GM18498 (cell line): ENCODE data around the gene ANP32A.

ENCODE experiments used
- ATAC-seq: cut with Tn5 transposase; IDR thresholded peaks from one replicate; pipeline ENCODE4 v1.9.1; 2021; ENCODE audit warnings: mild to moderate bottlenecking, moderate library complexity; ENCODE audit not compliant: unreplicated experiment

The ANP32A gene

DNA sequence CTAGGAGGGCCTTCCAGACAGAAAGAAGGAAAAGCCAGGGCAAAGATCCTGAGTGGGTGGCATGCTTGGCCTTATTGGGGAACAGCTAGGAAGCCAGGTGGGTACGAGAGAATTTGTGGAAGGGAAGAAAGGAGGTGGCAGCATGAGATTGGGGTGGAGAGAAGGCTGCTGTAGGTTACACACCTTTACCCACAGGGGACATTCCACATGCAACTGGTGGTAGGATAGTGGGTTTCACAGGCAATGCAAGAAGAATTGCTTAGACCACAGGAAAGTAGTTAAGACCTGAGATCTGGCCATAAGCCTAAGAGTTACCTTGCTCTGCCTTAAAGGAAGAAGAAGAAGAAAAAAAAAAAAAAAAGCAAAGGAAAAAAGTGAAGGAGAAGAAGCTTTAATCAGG, 19.8 kb downstream of the ANP32A start:
- ATAC-seq: no peak

GRCh38 chr15:68798346-68799094, 22.2 kb downstream of the ANP32A start:
- no peak for ATAC-seq

GRCh38 chr15:68797599-68798345, 22.9 kb downstream of the ANP32A start:
- no peak for ATAC-seq

- no peak for ATAC-seq
Measured at GRCh38 chr15:68797191-68797590, 23.5 kb downstream of the ANP32A start.

DNA sequence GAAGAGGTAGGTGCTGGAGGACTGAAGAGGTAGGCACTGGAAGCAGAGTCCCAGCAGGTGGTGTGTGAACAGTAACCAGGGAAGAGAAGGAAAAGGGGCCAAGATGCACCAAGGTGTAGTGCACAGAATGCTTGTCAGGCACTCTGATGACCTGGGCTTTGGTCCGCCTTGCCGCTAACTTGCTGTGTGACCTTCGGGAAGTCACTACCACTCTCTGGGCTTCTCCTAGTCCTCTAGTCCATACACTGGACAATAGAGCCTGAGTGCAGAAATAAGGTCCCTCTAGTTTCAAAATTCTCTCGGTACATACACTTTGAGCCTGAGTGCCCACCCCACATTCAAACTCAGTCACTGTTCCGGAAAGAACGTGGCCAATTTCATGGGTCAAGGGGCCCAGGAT, 24.1 kb downstream of the ANP32A start:
- ATAC-seq: no peak

- peak; percentile 58 for ATAC-seq
Measured at GRCh38 chr15:68795298-68795848, 25.3 kb downstream of the ANP32A start.

DNA sequence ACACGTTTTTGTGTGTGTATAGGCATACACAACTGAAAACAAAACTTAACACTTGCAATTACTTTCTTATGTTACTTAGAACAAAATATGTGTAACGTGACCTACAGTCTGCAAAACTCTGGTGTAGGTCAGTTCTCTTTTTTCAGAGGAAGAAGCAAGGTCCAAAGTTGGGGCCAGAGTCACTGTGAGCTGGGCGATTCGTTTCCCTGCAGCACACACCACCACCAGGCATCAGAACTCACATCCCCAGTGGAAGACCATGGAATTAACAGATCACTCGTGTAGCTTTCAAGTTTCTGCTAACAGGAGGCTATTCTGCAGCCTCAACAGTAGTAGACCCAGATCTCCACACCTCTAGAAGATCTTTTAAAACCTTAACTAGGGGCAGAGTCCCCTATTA, 25.8 kb downstream of the ANP32A start:
- ATAC-seq: no peak

DNA sequence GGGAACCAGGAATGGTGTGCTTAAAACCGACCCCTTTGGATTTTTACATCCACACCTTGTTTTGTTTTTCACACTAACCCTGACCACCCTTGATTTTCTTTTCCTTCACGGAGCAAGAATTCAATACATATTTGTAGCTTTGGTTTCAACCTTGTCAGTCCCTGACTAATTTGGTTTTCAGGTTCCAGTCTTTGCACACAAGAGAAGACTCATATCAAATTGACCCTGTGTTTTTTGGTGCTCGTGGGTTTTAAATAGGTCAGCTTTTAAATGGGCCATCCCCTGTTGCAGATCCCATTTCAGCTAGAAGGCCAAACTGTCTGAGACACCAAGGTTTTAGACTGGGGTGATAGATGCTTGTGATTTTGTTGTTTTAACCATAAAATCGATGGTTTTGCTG, 26.4 kb downstream of the ANP32A start:
- ATAC-seq: no peak

DNA sequence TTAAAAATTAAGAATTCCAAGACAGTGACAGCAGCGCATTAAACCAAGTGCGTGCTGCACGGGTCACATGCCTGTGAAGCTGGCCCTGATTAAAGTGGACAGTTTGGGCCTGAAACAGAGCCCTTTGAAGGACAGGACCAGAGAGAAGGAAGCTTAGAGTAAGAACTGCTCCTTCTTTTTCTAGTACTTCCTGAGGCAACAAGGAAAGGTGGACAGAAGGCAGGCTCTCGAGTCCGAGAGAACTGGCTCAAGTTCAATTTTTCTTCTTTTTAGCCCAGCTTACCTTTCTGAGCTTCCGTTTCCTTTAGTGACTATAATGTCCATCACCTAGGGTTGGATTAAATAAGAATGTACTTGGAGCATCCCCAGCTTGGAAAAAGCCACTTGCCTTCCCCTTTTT, 26.9 kb downstream of the ANP32A start:
- no peak for ATAC-seq

DNA sequence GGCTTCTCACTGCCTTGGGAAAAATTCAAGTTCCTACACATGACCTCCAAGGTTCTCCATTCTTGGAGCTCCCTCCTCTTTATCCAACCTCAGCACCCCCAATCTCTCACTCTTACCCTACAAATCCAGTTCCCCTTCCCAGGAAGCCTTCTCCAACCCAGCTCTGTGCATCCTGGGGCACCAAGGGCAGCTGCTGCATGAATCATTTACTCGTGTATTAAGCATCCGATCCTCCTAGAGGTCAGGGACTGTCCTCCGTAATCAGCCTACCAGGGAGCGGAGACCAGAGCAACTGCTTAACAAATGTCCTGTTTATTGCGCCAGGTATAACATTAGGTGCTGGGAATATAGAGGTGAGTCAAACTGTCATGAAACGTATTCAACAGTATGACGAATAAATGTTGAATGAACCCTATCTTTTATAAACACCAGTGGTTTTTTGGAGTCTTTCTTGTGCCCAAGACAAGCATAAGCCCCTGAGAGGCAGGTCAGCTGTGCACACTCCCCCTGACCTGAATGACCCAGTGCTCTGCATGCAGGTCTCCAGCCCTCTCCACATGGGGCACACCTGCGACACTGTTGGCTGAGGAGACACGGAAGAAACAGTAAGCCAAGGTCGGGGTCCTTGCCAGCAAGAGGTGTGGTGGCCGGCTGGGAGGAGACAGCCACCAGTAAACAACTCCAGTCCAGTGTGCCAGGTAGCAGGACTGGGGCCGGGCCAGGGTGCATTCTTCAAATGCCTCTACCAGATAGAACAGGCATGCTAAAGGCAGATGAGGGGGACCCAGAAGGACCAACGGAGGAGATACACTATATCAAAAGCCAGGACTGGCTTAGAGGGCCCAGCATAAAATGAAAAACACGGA, 27.6 kb downstream of the ANP32A start:
- ATAC-seq: no peak

DNA sequence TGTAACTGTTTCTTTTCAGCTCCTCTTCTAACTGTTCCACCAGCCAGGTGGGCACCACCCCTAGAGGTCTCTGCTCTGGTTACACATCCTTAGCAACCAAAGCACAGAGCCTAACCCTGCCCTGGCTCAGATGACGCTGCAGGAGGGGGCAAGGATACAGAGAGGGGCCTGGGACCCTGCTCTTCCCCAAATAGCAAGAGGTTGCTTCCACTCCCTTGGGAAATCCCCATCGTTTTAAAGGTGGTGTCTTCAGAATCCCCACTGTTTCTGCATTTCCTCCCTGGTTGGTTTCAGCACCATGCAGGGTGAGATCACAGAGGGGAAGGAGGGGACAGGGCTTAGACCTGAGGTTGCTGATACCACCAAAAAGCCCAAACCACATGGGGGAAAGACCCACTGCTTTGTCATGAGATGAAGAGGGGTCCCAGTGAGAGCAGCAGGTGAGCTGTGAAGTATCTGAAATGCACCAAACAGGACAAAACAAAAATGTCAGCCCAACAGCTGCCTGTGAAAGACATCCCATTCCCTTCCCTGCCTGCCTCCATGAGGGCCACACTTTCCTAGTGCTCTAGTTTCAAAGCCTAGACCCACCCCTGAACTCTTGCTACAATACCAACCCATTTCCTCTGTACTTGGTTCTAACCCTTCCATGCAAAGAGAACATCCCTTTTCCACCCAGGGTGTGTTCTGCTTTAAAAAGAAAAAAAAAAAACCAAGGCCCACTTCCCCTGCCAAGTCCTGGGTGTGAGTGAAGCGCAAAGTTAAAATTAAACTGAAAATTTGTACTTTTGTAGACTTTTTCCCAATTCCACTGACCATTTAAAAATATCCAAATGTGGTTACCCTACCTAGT, 29.0 kb downstream of the ANP32A start:
- ATAC-seq: peak; percentile 58

GRCh38 chr15:68790910-68791309, 29.8 kb downstream of the ANP32A start:
- ATAC-seq: no peak

DNA sequence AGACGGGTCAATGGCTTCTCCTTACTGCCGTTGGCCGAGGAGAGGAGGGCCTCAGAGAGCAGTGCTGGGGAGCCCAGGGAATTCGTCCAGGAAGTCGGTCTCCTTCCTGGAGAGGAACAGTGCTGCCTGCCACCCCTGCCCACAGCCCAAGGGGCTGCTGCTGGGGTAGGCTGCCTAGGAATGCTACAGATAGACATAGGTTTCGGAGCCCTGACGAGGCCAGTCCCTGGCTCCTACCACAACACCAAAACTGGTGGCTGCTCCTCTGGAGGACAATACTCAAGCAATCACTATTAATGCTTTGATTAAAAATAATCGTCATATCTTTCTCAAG, 30.5 kb downstream of the ANP32A start:
- ATAC-seq: no peak

GRCh38 chr15:68789534-68790241, 31.0 kb downstream of the ANP32A start:
- no peak for ATAC-seq

DNA sequence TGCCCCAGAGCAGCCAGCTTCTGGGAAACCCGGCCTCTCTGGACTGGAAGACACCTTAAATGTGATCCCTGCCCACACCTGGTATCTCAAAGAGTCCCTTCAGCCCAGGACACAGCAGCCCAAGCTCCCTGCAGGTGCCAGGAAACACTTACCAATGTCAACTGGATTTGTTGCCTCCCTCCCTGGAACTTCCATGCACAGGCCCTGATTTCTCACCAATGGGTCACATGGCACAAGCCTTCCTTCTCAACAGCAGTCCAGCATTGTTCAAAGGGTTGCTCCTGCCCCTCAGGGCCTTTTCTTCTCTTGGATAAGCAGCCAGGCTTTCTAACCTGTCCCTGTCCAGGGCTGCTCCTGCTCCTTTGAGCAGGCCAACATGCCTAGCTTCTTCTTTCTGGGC, 31.6 kb downstream of the ANP32A start:
- no peak for ATAC-seq

DNA sequence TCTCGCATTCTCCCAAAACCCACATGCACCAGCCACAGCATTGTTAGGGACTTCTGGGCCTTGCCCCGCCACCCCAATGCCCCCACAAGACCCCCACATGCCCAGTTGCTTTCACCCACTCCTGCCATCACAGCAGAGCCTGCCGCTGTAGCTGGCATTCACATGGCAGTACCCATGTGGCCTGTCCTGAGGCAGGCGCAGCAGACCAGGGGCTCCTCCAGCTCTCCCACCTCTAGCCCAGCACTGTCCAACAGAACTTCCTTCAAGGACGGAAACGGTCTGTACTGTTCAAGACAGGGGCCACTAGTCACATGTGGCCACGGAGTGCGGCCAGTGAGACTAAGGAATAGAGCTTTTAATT, 32.5 kb downstream of the ANP32A start:
- ATAC-seq: no peak

DNA sequence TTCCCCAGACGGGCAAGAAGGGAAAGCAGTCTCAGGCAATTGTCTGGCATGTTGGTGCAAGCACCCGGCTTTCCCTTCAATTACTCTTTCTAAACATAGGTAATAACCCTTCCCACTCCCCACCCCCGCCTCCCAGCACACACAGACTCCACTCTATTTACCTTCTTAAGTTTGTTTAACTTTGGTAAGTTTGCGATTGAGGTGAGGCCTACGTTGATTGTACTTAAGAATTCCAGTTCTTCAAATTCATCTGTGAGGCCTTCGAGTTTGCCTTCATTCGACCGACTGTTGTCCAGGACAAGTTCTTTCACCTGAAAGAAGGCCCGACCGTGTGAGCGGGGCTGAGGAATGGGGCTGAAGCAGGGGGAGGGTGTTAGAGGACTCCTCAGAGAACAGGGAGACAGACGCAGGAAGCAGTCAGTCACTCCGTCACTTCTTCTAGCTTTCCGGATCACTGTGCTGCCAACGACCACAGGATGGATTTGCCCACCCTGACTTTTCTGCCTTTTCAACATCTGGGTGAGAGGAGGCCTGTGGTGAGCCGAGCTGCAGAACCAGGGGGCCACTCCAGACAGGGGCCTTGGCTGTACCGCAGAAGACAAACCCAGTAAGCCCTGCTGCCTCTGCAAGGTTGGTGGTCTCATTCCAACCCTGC, 33.0 kb downstream of the ANP32A start:
- no peak for ATAC-seq

DNA sequence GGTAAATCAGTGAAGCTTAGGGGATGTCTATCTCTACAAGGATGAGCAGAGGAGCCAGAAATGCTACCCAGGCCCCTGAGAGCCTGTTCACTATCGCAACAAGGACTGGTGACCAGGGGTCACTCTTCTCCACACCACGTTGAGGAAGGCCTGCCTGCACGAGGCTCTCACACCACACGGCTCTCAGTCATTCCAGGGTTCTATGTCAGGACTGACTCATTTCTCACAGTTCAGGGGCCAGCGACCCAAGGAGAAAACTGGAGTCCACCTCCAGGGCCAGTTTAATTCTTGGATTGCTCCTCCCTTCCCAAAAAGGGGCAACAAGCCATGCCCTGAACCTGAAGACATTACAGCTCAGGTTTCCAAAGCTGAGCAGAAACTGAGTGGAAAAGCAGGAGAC, 33.9 kb downstream of the ANP32A start:
- ATAC-seq: no peak

DNA sequence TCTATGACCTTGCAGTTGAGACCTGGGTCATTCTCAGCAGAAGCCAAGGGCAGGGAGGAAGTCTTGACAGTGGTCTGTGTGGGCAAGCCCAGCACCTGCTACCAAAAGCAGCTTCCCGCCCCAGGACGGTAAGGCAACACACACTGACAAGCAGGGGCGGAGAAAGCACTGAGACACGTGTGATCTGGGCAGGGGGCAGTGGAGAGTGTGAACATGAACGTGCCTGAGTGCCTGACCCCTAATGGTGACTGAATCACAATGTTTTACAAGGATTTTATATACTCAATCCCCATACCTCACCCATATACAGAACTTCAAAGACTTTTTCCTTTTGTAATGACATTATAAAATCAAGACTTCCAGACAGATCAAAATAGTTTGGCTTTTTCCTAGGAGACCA, 35.2 kb downstream of the ANP32A start:
- no peak for ATAC-seq
